Kidney (tissue), 14 donors: ENCODE results near the gene ZNF516. TPM values are rescaled to one million over a fixed set of nuclear protein-coding genes. Genes with fewer than 3 reads are reported as not detected.

ENCODE experiments used
- DNase-seq, 5 donors: peaks; one replicate each; pipeline ENCODE4 v3.0.0-alpha.2; 2013 to 2020
- FAIRE-seq: peaks from 2 replicates; lab custom pipeline; 2012; peaks lifted over from hg19 to GRCh38; lab: Jason Lieb, UNC
- H3K27ac ChIP-seq, 2 donors: one replicate each; pipeline ENCODE4 v1.7.0; 2013; ENCODE audit warnings: low read depth in 2 of 2, low read length in 2 of 2, inconsistent platforms in 1 of 2
- H3K27me3 ChIP-seq: one replicate; pipeline ENCODE4 v1.7.1; 2013; ENCODE audit warnings: low read length, inconsistent platforms; ENCODE audit not compliant: control insufficient read depth, insufficient read depth
- H3K36me3 ChIP-seq, 3 donors: one replicate each; pipeline versions ENCODE4 v1.7.0 to v1.7.1; 2013; ENCODE audit warnings: low read length in 3 of 3, control low read depth in 1 of 3, inconsistent platforms in 1 of 3; ENCODE audit not compliant: insufficient read depth in 3 of 3, control insufficient read depth in 2 of 3
- H3K4me1 ChIP-seq, 3 donors: one replicate each; pipeline versions ENCODE4 v1.7.0 to v1.7.1; 2013; ENCODE audit warnings: low read length in 3 of 3, inconsistent platforms in 1 of 3, low read depth in 1 of 3; ENCODE audit not compliant: control insufficient read depth in 2 of 3, insufficient read depth in 2 of 3
- H3K4me3 ChIP-seq, 3 donors: one replicate each; pipeline versions ENCODE4 v1.7.0 to v1.8.1; 2013; ENCODE audit warnings: low read length in 3 of 3, control low read depth in 1 of 3, inconsistent platforms in 1 of 3
- H3K9ac ChIP-seq, 3 donors: one replicate each; pipeline versions ENCODE4 v1.7.0 to v1.7.1; 2013; ENCODE audit warnings: low read length in 3 of 3, control low read depth in 1 of 3, inconsistent platforms in 1 of 3
- H3K9me3 ChIP-seq, 3 donors: one replicate each; pipeline versions ENCODE4 v1.7.0 to v1.7.1; 2013; ENCODE audit warnings: low read length in 3 of 3, control low read depth in 1 of 3, inconsistent platforms in 1 of 3; ENCODE audit not compliant: control insufficient read depth in 2 of 3, insufficient read depth in 1 of 3
- CTCF ChIP-seq: IDR thresholded peaks from 3 replicates; pipeline ENCODE4 v1.5.1; 2012; ENCODE audit warnings: mild to moderate bottlenecking, moderate library complexity, borderline replicate concordance; ENCODE audit not compliant: insufficient read depth; ENCODE audit errors: extremely low read depth
- intact Hi-C: fragments of 100-400 bp; cut with DNase I; formaldehyde crosslinking; loops from one replicate; pipeline ENCODE4 v1.11.1; 2022
- polyA plus RNA-seq: library from polyadenylated mRNA; stranded (reverse); fragments of 350-450 nt; fragmentation: Illumina TruSeq; extraction: RNeasy Lipid Tissue Mini Kit (QIAGEN cat#74804); gene quantifications from one replicate; pipeline ENCODE4 v1.2.3, GENCODE V29; 2014; ENCODE audit warnings: low read depth, low replicate concordance; ENCODE audit not compliant: insufficient read depth
- total RNA-seq: library from RNA; stranded (reverse); fragmentation: NEBNext Ultra II Directional; extraction: Animal tissue kit (Norgen Biotek cat#: 25700); gene quantifications from one replicate; pipeline ENCODE4 v1.2.1, GENCODE V29; 2021
- donor health status: control.
- donor health status: control.
- donor health status: control.
- donor health status: control.
- donor health status: control.
- donor health status: DM: yes; HTN: yes; CAD: no.
- donor health status: Normal renal cell carcinoma (clear cell type).

The ZNF516 gene
- total and polyA plus RNA-seq, 2 donors from 2014 or later, result 6.7 to 28.7 TPM

DNA sequence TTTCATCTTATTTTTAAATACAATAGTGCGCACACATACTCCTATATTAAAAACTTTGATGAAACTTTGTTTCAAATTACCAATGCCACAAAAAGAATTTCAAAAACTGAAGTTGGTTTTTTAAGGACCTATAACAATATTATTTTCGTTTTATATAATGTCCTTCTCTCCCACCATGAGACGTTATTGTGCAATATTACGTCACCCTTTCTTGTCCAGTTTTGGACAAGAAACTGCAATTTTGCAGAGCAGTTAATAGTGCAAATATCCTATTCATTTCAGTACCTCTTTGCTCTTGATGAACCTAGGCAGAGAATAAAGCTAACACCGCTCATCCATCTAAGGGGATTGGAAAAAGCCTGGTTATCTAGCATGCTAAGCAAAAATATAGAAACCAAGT is 9.7 kb upstream of the ZNF516 start:
- TF ChIP-seq CTCF, result no peak
- no peak overlapping the region for H3K27ac ChIP-seq
- FAIRE-seq (no peak), DNase-seq (no peak)
- no peaks in the 10 kb centered on the region for H3K9me3 ChIP-seq
- H3K9ac ChIP-seq, result no peak overlapping the region
- H3K36me3 ChIP-seq, result no peaks in the 10 kb centered on the region
- no peak overlapping the region for H3K4me3 ChIP-seq
- H3K4me1 ChIP-seq, result no peaks in the 10 kb centered on the region
- intact Hi-C loops, result no loop called here
- H3K27me3 ChIP-seq, result no peaks in the 10 kb centered on the region

DNA sequence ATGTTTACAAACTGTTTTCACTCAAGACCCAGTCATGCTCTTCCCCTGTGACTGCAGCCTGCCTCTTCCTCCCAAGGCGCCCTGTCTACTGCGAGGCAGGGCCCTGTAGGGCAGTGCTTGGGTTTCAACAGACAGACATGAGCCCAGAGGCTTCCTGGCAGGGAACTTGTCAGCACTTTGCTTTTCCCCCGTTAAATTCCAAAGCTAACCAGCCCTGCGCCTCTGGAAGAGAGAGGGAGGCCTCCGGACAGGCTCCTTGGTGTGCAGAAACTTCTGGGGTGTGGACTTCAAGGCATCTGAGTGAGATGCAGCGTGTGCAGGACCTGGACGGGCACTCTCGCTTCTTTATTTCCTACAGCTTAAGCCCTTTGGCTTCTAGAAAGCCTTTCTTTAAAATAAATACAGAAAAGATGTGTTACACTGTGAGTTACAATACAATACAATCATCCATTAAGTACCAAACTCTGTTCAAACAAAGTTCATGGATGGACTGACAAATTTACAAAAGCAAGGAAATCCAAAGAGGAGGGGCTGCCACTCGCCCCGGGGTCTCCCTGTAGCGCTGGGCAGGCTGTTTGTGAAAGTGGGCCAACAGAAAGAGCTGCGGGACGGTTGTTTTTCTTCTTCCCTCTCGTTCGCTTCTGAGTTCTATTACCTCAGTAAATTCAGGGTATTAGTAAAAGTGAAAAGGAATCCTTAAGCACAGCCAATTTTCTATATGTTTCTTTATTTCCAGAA is 8.8 kb upstream of the ZNF516 start:
- FAIRE-seq (no peak), DNase-seq (peak in 2 of 5 donors; percentile 31 to 41)
- Histone ChIP-seq H3K27ac (no peak overlapping the region), H3K9me3 (no peaks in the 10 kb centered on the region), H3K9ac (no peak overlapping the region), H3K36me3 (no peaks in the 10 kb centered on the region), H3K4me3 (no peak overlapping the region), H3K4me1 (no peaks in the 10 kb centered on the region), H3K27me3 (no peaks in the 10 kb centered on the region)
- intact Hi-C loops, result no loop called here
- no peak for TF ChIP-seq CTCF

DNA sequence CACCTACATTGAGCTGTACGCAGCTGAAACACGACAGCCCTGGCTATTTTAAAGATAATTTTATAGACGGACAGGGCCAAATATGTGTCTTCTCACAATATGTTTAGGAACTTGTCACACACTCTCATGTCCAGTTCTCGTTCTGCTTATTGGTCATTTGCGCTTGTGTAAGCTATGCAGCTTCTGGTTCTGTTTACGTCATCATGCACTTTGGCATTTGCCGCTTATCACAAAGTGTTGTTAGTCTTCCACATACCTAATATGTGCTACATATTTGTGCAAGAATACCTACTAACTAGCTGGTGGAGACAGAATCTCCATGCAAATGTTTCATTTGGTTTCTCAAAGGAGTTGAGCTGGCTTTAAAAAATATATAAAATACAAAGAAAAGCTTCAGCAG is 7.5 kb upstream of the ZNF516 start:
- H3K36me3 ChIP-seq, result no peaks in the 10 kb centered on the region
- H3K27ac ChIP-seq, result no peak overlapping the region
- no peak for FAIRE-seq

More for the DNA sequence above, 7.5 kb upstream of the ZNF516 start:
- no peak overlapping the region for H3K9ac ChIP-seq
- H3K4me3 ChIP-seq, result no peak overlapping the region
- intact Hi-C loops, result no loop called here
- no peak for DNase-seq
- H3K9me3 ChIP-seq, result no peaks in the 10 kb centered on the region
- H3K27me3 ChIP-seq, result no peaks in the 10 kb centered on the region
- TF ChIP-seq CTCF, result no peak
- no peaks in the 10 kb centered on the region for H3K4me1 ChIP-seq
